Stimulated activated CD8-positive, alpha-beta memory T cell treated with anti-CD3 and anti-CD28 coated beads, Interleukin-4, amount 100 ng/mL, for 4 hours (primary cell): ENCODE data around the gene SEC61G.

Experiments used
- DNase-seq, 2 donors: peaks; one replicate each; pipeline ENCODE4 v3.0.0-alpha.2; 2020; ENCODE audit warnings: low read depth in 2 of 2, low spot score in 1 of 2

The SEC61G gene

DNA sequence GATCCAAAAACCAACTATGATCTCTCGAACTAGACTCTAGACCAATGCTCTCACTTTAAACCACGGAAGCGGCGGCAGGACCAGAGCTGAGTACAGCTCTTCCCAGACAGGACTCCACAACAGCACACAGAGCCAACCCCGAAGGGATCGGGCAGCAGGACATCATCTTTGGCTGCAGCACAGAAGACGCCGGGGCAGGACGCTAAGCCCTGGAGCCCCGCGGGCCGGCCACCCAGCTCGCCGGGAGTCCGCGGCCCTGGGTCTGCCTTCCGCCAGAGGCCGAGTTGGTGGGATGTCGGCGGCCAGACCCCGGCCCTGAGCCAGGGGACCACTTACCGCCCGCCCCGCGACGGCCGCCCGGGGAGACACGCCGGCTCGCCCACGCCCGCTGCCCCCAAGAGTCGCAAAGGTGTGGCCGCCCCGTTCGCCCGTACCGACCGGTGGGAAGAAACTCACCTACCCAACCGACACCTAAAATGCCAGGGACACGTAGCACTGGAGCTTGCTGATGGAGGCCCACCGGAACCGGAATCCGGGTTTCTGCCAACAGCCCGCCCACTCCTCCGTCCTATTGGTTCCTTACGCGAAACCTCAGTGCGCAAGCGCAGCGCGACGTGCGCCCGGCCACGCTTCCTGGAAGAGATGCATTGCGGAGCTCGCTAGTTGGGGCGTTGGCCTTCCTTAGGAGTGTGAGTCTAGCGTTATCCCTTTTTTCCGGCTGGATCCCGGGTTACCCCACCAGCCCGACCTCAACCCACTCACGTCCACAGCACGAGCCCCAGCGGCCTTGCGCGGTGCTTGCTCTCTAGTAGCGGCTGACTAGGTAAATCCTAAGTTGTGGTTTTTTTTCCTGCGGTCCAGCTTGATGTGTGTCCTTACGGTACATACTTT lies at the start of gene SEC61G:
Gene SEC61G (minus strand): TSS at position 510 of the 891 bp plus-strand sequence. CDS start 1,623 bp downstream, outside the sequence.
- DNase-seq, result peak; percentile 90 to 96

DNA sequence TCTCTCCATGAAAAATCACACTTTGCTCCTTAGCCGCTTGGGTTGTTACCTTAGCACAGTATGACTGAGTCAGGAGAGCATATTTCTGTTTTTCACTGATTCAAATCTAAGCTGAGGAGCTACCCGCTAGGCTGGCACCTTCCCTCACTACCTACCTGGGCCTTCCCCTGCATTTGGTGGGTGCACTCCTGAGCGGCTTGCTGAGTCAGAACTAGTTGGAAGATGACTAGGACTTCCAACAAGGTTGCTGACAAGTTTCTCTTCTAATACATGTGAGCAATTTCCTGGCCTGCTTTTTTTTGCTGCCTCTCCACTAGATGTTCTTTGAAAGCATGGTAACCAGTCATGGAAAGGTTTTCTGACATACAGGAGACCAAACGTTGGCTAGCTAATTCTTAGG lies 43.8 kb upstream of the SEC61G start:
- no peak for DNase-seq

DNA sequence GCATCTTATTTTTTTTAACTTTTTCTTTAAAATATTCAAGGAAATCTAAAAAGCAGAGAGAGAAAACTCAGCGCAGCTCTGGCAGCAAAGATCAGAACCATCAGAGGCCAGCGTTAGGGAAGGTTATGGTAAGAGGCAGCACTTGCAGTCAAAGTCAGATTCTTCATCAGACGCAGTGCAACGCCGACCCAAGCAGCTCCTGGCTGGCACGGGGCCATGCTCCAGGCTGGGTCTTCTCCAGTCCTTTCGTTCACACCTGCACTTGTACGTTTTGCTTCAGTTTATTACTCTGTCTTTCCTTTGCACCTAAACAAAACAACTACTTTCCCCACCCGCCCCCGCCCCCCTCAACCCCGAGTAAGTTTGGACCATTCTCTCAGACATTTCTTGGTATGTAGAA lies 43.1 kb upstream of the SEC61G start:
- no peak for DNase-seq

DNA sequence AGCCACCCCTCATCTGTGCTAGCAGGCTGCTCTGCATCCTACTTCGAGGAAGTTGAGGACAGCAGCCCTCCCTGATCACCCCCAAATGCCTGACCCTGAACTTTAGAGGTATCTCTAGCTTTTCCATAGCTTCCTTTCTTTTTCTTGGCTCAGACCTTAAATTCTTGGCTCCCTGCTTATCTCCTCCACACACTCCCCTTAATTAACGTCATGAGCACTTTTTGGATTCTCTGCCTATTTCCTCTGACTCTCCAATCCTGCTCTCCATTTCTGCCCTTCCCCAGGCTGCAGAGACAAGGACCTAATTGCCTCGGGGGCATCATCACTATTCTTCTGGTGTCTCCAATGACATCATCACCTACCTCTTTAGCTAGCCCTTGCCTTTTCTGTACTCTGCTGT lies 40.8 kb upstream of the SEC61G start:
- no peak for DNase-seq

DNA sequence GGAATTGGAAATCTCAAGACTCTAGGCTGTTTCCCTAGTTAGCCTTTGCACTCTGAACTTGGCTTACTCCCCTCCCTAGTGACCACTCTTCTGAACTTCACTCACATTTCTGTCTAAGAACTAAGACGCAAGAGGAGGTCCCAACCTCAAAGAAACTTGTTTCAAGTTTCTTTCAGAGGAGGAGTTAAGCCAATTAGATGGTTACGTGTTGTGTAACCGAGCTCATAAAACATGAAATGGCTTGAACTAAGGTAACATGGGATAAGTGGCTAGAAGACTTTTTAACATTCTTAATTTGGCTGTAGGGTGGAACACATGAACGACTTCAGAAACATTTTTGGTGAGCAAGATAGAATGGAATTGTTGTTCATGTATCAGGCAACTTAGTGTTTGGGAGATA lies 39.5 kb upstream of the SEC61G start:
- DNase-seq, result no peak

DNA sequence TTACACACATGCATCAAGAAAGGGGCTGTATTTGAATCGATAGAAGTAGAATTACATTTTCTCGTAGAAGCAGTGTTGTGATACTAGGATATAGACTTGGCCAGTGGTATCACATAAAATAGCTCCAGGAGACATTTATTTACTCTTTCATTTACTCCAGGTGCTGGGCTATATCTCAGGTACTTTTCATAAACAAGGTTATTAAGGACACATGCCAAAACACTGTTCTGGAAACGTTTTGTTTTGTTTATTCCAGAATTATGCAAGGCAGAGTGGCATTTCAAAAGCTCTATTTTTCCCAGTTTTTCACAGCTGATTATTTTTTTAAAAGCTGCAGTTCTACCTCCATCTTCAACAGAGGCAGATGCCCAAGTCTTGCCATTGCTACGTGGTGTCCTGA lies 37.8 kb upstream of the SEC61G start:
- no peak for DNase-seq

DNA sequence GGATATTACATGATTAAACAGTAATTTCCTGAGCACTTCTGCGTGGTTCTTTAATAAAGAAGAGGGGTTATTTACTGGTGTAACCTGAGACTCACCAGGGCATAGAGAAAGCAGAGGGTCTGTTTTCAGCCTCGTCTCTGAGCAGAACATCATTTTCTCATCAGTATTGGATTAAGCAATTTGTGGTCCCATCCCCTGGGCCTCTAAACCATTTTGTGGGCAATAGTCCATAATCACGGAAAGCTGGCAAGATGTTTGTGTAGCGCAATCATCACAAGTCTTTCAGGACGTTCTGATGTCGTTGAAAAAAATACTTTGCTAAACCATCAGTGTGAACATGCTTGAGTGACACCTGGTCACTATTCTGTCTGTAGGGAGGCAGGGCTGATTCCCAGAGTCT lies 37.1 kb upstream of the SEC61G start:
- DNase-seq, result no peak

DNA sequence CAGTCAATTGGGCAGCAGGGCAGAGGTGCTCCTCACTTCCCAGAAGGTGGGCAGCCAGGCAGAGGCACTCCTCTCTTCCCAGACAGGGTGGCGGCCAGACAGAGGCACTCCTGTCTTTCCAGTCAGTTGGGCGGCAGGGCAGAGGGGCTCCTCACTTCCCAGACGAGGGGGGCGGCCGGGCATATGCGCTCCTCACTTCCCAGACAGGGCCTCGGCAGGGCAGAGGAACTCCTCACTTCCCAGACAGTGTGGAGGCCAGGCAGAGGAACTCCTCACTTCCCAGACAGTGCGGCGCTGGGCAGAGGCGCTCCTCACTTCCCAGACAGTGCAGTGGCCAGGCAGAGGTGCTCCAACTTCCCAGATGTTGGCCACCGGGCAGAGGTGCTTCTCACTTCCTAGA lies 33.4 kb upstream of the SEC61G start:
- no peak for DNase-seq

DNA sequence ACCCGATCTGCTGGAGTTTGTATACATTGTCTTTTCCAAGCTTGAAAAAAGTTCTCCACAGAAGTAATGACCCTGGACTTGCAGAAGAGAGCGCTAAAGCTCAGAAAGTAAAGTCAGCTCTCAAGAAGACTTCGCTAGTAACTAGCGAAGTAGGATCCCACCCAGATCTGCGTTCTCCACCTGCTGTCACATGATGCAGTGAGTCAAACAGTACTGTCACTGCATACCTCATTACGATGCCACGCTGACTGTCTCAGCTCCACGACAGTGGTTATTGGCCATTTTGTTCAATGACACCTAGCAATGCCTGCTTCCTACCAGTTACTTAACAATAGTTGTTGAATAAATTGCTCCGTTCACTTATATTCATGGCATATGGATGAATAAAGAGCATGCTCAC lies 29.7 kb upstream of the SEC61G start:
- DNase-seq, result no peak

DNA sequence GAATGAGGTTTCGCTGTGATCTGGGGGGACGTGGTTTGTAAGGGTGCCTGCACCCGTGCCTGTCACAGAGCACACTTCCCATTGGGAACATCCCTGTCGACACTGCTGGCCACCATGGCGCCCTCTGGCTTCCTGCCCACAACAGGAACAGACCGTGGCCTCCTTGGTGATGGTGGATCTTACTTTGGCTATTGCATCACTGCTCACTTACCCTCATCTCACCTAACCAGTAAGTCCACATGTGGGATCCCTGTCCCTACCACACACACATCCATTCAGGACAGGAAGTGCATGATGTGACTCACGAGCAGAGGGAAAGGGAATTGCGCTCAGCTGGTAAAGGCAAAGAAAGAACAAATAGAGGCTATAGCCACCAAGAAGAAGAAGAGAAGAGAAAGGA lies 26.2 kb upstream of the SEC61G start:
- DNase-seq, result no peak

DNA sequence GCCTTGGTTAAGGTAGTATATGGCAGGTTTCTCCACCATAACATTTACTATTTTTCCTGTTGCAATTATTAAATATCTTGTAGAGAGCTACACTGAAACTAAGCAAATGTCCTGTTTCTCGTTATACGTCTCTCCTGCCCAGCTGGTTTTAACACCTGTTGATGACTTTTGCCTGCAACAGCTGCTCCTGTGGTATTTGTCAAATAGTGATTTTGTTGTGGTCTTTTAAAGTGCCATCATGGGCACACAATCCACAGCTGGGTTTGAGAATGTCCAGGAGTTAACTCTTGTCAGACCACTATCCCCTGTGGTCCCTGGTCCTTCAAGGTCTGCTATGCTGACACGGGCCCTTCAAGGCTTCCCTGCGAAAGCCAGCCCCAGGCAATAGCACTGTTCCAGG lies 24.9 kb upstream of the SEC61G start:
- no peak for DNase-seq

DNA sequence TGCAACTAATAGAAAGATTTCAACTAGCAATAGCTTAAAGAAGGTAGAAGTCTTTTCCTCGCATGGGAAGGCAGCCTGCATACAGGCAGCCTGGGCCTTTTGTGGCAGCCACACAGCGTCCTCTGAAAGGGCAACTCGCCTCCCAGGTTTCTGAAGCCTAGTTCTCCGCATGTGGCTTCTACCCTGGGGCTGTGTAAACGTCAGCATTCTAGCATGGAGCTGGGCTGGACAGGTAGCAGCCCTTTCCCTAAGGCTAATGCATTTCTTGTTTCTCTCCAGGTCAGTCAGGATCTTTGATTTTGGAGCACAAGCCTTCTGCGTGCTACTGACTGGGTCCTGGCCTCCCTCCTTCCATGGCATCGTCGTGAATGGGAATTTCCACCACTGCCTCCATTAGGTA lies 23.8 kb upstream of the SEC61G start:
- DNase-seq, result no peak

DNA sequence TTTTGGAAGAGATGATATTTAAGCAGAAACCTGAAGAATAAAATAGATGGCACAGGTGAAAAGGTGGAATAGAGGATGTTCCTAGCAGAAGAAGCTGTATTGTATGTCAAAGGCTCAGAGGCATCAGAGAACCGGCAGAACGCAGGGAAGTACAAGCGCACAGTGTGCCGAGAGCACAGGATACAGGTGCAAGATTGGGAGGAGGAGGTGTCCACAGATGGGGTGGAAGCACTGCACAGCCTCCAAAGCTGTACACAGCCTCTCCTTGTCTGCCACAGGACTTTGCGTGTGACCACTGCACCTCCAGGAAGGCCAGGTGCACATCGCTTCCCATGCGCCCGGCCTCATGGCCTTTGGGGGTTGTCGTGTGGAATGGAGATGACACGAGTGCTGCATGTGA lies 23.3 kb upstream of the SEC61G start:
- no peak for DNase-seq

DNA sequence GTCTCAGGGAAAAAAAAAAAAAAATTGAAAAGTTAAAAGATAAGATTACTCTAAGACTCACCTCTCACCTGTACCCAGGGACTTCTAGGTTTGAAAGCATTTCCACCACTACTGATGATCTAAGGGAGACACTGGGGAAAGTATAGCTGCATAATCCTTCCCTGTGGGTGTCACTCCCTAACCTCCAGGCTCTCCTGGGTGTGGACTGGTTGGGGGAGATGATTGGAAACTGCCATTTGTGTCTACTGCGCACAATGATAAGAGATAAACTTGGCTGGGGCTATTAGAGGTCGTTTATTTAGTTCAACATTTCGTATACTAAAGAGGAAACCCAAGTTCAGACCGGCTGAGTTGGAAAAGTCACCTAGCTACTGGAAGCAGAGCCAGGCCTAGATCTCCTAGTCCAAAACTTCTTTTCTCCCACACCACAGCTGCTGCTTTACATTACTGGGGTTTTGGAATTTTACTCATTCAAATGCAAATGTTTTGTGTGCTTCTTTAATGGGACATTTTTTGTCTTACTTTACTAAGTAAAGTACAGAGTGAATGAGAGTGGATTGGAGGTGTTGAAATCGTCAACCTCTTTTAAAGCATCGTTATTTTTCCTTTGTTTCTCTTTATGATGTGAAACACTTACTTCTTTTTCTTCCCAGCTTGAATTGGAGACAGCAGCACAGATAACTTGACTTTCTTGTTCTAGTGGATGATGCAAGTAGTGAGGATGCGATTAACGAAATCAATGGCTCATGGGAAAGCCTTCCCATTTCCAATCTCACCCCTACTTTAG lies 22.3 kb upstream of the SEC61G start:
- DNase-seq, result no peak

DNA sequence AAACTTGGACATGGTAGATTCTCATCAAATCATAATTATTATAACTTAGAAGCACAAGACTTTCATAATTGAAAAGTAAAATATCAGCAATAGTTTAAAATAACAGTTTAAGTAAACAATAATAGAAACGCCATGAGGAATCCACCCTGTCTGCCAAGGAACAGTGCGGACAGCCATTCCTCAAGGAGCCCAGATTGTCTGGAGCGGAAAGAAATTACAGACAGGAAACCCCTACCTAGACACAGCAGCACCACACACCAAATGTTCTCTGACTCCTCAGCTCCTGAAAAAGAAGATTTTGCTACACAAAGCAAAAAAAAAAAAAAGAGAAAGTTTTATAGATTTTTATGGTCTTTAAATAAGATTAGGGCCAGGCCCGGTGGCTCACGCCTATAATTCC lies 21.5 kb upstream of the SEC61G start:
- no peak for DNase-seq

DNA sequence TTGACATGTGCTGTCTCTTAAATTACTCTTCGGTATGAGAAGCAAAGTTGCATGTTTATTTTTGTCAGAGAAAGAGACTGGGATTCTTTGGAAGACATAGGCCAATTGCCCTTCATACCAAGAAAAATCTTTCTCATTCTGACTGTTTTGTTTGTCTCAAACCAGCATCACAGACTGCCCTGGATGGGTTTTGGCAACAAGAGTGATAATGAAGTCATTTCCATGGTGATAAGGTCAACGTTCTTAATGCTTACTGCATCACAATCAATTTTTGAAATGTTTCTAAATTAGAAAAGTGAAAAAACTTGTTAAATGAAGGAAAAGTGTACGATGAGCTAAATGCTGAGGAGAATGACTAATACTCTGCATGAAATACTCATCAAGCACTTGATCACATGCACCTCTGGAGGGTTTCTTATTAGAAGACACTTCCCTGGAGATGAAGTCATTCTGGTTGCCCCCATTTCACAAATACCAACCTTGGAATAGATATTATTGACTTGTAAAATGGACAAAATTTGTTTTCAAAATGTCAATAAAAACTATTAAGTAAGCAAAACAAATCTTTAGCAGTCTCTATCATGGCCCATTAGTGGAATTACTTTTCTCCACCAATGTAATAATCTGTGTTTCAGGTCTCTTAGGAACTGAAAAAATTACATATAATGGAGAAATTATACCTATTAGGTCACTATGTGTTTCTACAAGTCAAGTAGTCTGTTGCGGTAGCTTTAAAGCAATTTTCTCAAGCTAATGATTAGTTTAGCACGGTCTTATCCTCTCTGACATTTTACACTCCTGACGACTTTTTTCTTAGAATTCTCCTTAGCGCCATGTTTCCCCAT lies 19.9 kb upstream of the SEC61G start:
- DNase-seq, result no peak

DNA sequence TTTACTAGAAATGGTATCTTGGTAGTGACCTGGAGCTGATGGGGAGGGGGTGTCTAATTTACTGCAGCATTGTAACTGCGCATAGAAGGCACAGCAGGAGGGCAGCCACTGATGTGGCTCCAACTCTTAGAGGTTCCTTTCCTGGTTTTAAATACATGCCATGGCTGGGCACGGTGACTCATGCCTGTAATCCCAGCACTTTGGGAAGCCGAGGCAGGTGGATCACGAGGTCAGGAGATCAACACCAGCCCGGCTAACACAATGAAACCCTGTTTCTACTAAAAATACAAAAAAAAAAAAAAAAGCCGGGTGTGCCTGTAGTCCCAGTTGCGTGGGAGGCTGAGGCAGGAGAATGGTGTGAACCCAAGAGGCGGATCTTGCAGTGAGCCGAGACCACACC lies 19.2 kb upstream of the SEC61G start:
- no peak for DNase-seq

DNA sequence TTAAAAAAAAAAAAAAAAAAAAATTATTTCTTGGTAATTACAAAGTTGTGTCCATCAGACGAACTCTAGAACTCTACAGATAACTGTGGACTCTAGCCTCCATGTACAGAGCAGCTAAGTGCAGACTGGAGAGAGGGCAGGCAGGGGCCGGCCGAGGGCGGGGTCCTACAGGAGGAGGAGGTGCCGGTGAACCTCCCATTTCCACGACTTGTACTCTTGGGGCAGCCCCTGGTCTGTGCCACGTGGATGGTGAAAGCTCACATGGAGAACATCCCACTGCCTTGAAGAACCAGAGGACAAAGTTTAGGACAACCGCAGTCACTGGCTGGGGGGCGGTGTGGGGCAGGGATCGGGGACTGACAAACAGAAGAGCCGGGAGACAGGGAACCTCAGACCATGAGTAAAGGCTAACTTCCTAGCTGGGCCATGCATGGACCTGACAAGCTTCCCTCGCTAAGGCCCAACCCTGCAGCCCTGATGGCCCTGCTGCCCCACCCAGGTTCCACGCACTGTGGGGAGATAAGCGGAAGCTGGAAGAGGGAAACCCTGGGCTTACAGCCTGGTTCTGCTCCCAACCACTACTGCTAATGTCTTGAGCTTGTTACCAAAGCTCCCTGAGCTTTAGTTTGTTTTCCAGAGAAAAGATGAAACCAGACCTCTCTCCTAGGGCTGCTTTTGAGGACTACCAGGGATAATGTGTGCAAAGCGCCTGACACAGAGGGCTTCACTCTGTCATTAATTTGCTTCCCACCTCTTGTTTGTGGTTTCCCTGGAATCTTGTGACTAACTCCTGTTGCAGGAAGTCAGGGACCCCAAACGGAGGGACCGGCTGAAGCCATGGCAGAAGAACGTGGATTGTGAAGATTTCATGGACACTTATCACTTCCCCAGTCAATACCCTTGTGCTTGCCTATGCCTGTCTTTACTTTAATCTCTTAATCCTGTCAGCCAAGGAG lies 16.1 kb upstream of the SEC61G start:
- no peak for DNase-seq

DNA sequence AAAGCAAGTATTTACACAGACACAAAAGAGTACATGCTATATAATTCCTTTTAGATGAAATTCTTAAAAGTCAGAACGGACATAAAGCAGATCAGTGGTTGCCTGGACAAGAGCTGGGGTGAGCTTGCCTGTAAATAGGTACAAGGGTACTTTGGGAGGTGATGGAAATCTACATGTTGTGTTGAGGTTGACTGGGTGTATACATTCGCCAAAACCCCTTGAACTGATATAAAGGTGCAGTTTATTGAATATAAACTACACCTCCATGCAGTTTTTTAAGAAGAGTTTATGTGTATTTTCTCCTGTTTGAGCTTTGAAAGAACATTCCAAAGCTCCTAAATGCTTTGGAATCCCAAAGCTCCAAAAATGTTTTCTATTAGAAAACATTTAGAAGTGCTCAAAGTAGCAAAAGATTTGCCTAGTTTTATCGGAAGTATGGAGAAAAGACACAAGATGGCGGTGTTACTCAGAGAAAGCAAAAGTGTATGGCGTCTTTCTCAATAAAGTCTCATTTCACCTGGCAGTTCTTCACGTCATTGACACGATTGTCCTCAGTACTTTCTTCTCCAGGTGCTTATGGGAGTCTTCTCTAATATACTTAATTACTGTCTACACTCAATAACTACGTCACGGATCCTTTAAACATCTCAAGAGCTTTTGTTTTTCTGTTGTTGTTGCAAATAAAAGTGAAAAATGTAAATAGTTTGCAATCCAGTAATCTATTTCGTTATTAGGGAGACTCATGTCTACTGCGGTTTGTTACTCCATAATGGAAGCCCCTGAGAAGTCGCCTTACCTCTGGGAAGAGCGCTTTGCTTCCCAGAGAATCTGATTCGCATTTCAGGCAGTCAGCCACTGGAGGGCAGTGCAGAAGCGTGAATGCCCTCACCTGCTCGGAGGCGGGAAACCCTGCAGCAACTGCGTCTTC lies 14.7 kb upstream of the SEC61G start:
- DNase-seq, result peak; percentile 20 to 41
